GM19372 (cell line): ENCODE results near the gene GINS2.

ENCODE experiments used
- ATAC-seq: cut with Tn5 transposase; IDR thresholded peaks from one replicate; pipeline ENCODE4 v1.9.1; 2021; ENCODE audit warnings: mild to moderate bottlenecking, low read depth, moderate library complexity; ENCODE audit not compliant: unreplicated experiment

GINS2 gene

DNA sequence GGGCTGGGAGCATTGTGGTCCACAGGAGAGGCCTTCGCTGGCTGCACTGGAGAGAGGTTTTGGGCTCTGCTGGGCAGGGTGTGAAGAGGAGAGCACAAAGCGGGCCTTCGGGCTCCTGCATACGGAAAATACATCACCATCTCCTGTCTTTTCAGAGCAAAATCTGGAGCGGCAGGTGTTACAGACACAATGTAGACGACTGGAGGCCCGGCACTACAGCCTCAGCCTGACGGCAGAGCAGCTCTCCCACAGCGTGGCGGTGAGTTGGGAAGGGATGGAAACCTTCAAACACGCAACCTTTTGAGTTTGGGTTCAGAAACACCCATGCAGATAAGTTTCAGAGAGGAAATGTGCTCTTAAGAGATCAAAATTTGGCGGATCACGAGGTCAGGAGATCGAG, 17.9 kb downstream of the GINS2 start:
- ATAC-seq, result no peak

DNA sequence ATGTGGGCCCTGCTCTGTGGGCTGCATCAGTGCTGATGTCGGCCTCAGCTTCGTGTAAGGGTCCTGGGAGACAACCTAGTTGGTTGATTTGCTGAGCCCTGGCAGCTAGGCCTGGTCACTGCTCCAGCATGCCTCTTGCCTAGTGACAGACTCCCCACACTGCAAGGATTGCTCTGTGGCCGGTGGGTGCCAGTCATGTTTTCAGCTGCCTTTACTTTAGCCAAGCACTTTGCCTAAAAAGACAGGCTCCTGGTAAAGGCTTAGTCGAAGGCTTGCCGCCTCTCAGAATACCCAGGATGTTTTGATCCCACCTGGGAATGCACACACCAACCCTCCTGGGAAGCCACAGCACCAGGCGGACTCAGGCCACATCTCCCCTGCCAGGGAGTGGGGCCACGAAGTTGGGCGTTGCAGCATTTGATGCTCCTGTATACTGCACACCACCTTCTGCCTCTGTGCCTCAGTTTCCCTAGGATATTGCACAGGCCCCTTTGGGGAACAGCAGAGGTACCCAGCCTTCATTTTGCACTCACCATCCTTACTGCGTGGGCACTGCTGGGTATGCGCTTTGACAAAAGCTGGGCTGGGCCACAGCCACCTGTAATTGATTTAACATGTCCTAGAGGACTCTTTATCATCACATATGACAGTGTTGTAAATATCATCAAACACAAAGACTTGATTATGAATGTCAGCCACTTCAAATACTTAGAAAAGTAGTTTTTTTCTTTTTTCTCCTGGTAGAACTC, 19.9 kb downstream of the GINS2 start:
- no peak for ATAC-seq

DNA sequence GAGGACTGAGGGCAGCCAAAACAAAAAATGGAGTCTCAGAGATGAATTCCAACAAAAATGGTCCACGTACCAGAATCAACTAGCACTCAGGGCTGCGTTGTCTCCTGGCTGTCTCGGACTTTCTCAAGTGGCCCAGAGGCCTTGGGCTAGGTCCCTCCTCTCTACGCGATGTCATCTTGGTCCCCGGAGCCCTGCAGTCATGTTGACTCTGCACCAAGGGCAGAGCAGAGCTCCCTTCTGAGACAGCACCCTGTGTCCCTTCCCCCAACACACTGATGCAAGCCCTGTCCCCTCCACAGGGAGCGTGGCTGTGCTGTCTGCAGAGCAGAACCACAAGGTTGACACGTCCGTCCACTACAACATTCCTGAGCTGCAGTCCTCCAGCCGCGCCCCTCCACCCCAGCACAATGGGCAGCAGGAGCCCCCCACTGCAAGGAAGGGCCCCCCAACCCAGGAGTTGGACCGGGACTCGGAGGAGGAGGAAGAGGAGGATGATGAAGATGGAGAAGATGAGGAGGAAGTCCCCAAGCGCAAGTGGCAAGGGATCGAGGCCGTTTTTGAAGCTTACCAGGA, 20.8 kb downstream of the GINS2 start:
- no peak for ATAC-seq

DNA sequence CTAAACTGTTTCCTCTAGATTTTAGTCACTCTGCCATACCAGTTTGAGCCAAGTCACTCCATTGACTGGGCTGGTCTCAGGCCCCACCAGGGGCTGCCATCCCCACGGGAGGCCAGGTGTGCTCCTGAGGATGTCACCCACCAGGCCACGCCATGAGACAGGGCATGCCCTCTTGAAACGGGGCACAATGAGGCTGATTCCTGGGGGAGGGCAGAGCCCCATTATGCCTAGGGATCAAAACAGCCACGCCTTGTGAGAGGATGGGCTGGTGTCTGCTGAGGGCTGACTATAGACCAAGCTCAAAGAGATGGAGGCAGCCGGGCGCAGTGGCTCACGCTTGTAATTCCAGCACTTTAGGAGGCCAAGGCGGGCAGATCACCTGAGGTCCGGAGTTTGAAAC, 21.5 kb downstream of the GINS2 start:
- ATAC-seq, result no peak

DNA sequence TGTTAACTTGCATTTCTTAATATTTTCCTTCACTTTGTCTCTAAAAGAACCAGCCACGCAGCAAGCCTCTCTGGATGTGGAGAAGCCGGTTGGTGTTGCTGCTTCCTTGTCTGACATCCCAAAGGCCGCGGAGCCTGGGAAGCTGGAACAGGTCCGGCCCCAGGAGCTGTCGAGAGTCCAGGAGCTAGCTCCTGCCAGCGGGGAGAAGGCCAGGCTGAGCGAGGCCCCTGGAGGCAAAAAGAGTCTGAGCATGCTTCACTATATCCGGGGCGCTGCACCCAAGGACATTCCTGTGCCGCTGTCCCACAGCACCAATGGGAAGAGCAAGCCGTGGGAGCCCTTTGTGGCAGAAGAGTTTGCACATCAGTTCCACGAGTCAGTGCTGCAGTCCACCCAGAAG, 22.8 kb downstream of the GINS2 start:
- no peak for ATAC-seq

DNA sequence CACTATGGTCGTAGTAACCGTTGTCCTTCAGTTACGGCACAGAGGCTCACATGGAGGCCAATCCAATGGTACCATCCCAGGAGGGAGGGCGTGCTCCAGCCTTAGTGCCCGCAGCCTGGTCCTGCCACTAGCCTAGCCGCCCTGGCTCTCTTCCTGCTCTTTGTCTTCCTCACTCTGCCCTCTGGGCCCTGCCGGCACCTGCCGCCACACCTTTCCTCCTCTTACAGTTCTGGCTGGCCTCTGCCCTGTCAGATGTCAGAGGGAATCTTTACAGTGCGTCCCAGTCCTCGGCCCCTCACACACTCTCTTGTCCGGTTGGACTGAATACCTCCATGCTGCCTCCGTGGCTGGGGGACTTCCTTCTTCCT, 23.4 kb downstream of the GINS2 start:
- ATAC-seq, result no peak

GRCh38 chr16:85664580-85665372, 24.0 kb downstream of the GINS2 start:
- no peak for ATAC-seq

DNA sequence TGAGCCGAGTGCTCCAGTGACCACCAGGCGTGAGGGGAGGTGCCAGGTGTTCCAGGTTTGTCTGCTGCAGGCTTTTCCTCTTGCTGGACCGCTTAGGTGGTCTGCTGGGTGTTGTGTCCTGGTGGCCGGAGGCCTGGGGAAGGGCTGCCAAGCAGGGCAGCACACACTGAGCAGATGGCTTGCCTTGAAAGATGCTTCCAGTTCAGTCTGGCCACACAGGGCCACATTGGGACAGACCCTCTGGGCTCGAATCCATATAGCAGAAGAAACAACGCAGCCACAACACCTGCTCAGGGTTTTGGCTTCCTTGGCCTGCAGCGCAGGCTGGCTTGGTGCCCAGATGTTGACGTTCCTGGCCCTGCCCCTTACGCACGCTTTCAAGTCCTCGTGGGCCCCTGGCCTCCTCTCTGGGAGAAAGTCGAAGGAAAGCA, 24.8 kb downstream of the GINS2 start:
- ATAC-seq, result no peak

- ATAC-seq, result no peak
Measured at GRCh38 chr16:85662976-85663830, 25.6 kb downstream of the GINS2 start.

DNA sequence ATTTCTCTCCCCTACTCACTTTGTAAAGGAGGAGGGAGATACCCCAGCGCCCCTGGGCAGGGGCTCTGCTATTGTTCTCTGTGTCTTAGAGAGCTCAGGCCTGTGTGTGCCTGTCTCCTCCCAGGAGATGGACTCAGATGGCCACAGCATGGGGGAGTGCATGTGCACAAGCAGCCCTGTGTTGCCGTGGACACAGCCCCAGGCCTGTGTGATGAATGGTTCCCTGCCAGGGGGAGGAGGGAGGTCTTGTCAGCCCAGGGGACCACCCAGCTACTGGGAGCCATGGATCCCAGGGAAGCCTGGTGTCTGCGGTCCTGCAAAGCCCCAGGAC, 26.3 kb downstream of the GINS2 start:
- ATAC-seq, result no peak

DNA sequence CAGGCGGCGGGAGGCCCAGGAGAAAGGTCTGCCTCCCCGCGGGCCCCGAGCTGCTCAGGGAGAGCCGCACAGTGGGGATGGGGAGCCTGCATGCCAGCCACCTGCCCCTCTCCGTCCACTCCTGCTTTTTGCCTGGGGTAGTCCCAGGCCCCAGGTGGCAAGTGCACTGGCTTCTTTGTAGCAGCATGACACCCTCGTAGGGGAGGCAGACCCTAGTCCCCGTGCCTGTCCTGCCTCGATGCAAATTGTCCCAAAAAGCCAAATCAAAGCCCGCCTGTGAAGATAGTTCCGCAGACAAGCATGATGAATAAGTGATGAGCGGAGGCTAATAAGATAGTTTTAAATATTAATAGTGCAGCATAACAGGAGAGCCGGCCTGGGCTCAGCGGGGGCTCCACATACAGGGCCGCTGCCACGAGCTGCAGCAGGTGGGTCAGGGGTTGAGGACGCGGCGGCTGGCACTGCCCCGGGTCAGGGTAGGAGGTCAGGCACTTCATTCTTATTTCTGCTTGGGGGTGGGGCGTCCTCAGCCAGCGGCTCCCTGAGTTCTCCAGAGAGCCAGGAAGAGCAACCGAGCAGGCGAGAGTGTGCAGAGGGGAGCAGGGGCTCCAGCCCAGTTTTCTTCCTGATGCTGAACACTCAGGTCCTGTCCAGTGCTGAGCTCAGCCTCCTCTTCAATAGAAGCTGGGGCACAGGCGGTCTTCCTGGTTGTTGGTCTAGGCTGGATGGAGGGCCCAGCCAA, 26.8 kb downstream of the GINS2 start:
- no peak for ATAC-seq

GRCh38 chr16:85660843-85661739, 27.7 kb downstream of the GINS2 start:
- no peak for ATAC-seq

DNA sequence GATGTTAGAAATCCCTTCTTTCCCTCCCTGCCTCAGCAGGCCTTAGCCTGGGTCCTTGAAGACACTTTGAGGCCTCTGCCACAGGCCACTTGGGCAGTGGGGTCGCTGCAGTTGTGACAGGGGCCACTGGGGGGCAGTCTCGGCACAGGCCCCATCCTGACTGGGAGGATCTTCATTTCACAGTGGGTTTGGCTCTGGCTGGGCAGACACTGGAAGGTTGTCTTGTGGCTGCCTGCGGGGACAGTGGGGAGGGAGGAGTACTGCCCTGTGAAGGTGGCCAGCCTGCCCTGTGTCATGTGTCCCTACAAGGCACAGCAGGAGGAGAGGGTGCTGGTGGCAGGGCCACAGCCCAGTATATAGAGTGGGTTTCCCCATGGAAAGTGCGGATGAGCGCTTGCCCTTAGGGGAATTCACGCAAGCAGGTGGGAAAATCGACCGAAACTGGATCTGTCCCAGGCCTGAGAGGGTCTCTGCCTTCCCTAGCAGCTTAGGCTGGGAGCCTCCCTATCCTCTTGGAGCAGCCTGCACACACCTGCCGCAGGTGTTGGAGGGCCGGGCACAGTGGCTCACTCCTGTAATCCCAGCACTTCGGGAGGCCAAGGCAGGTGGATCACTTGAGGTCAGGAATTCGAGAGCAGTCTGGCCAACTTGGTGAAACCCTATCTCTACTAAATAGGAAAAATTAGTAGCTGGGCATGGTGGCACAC, 28.8 kb downstream of the GINS2 start:
- ATAC-seq, result no peak

- no peak for ATAC-seq
Measured at GRCh38 chr16:85659336-85659735, 29.4 kb downstream of the GINS2 start.

DNA sequence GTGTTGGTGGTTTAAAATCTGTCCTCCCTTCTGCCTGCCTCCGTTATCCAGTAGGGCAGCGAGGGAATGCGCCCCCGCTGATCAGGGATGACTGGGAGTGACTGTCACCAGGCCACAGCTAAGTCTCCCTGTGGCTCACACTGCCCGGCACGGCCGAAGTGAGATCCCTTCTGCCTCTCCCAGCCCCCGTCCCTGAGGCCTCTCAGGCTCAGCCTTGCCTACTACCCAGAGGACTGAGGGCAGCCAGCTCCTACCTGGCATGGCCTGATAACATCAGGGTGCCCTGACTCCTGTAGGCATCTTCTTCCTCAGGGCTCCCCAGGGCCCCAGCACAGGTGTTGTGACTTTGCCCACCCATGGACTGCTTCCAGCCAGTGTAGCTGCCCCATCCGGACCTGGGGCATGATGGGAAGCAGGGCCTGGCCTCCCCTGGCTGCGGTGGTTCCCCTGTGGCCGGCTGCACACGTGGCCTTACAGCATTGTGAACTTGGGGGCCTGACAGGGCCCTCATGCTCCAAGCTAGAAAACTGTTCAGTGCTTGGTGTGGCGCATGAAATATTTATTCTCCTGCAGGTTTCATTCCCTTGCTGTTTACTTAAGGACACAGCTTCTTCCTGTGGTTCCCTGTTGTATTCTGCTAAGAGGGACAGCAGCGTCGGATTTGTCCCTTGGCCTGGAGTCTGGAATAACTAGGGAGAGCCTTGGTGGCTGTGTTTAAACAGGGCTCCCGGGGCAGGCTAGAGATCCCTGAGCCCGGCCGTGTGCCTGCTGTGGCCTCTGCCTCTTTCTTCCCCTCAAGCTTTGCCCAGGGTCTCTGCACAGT, 30.0 kb downstream of the GINS2 start:
- no peak for ATAC-seq

DNA sequence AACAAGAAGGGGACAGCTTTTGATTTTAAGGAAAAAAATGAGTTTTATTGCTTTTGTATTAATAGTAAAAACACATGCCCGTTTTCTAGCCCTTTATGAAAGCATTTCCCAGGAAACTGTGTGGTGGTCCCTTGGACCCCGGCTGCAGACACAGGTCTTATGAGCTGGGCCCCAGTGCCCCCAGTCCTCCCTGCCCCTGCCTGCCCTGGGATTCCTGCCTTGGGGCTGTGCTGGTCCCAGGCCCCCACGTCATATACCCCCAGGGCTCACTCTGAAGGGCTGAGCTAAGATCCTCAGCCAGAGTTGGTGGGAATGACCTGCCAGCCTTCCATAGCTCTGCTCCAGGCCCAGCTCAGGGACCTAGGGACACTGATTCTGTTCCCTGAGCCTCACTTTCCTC, 30.8 kb downstream of the GINS2 start:
- ATAC-seq, result no peak

DNA sequence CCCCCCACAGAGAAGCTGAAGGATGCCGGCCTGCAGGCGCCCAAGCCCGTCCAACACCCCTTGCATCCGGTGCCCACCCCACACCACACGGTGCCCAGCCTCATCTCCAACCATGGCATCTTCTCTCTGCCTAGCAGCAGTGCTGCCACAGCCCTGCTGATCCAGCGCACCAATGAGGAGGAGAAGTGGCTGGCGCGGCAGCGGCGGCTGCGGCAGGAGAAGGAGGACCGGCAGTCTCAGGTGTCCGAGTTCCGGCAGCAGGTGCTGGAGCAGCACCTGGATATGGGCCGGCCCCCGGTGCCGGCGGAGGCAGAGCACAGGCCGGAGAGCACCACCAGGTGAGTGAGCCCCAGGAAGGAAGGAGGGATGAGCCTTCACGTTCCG, 31.5 kb downstream of the GINS2 start:
- ATAC-seq, result no peak
